ENCODE data around the gene FCER1G.
A peak's percentile ranks its signal among the peaks of the same experiment; 100 is the strongest.
"Not testable (repeated sequence)": the region's sequence is repeated elsewhere in the genome, so short reads cannot be mapped to it uniquely, and the experiment has no call there.

FCER1G gene

DNA sequence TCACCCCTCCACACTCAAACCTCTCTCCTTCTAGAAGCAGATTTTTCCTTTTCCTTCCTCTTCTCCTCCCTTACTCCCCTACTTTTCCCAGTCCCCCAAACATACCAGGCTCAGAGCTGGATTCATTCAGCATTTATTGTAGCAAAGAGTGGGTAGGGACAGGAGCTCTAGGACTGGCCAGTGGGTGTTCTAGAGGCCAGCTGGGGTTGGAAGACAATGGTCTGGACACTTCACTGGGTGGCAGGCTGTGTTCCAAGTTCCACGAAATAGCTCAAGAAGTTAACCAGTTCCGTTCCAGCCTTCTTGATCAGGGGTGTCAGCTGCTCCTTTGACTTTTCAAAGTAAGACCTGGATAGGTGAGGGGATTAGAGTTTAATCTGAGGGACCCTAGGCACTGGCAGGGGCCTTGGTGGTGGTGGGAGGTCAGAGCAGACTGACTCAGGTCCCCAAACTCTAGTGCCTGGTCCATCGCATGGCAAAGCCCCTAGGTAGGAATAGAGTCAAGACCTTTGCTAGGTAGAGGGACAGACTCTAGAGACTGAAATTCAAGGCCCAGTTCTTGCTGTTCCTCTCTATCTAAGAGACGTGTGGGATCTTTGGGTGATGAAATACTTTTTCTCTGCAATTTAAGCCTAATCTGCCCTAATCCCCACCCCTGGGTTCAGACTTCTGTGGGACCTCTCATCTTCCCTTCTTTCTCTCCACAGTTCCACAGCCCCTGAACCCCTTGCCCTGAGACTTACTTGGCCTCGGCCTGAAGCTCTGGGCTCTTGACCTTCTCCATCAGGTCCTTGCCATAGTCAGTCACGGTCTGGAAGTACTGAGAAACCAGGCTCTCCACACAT, 7.3 kb downstream of the FCER1G start:
- Histone ChIP-seq H3K9me3 (ENCODE audit: control insufficient read depth, low read length) (no peaks in the 10 kb centered on the region), H3K4me1 (ENCODE audit: control insufficient read depth, insufficient read depth, low read length) (peaks cover 4% of the 10 kb centered on the region), H3K27ac (ENCODE audit: insufficient read depth, low read depth, low read length, poor library complexity, severe bottlenecking) (no peak overlapping the region), H3K4me3 (ENCODE audit: insufficient read depth, low read depth, low read length) (no peak overlapping the region), H3K36me3 (ENCODE audit: control insufficient read depth, insufficient read depth, low read length) (no peaks in the 10 kb centered on the region), H3K27me3 (ENCODE audit: control insufficient read depth, insufficient read depth, low read length, poor library complexity, severe bottlenecking) (no peaks in the 10 kb centered on the region)
- WGBS, 2 experiments: 91% methylated on average over 6 of the region's 6 CpGs

DNA sequence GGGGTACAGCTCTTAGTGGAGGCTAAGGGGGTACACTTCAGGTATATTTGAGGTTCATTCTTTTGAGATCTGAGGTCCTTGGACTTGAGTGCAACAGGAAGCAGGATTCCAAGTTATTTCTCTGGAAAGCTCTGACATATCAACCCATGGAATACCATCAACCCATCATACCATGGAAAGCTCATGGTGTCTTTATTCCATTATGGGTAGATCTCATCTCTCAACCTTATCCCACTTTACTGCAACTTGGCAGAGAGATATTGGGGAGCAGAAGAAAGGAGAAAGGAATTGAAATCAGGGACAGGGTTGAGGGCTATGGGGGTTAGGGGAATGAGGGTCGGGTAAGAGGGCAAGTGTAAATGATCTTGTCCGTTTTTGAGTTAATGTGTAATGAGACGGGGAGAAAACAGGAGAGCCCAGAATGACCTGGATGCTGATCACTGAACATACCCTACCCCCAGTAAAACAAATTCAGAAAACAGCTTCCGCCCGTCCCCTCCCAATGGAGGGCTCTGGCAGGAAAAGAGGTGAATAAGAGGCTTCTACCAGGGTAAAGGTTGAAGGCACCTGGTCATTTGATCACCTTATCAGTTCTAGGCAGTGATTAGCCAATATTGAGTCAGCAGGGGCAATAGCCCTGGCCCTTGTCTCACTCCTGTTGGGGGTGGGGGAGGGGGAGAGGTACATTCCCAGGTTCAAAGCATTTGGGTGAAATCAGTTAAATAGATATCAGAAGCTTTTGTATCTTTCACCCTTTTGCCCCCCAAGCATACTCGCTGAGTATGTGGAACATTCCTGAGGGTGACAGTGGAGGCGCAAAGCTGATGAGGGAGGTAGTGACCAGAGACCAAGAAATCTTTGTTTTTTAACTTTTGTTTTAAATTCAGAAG, 9.0 kb downstream of the FCER1G start:
- Histone ChIP-seq H3K4me3 (ENCODE audit: insufficient read depth, low read depth, low read length) (no peak overlapping the region), H3K27me3 (ENCODE audit: control insufficient read depth, insufficient read depth, low read length, poor library complexity, severe bottlenecking) (no peaks in the 10 kb centered on the region), H3K27ac (ENCODE audit: insufficient read depth, low read depth, low read length, poor library complexity, severe bottlenecking) (no peak overlapping the region), H3K9me3 (ENCODE audit: control insufficient read depth, low read length) (no peaks in the 10 kb centered on the region), H3K36me3 (ENCODE audit: control insufficient read depth, insufficient read depth, low read length) (no peaks in the 10 kb centered on the region), H3K4me1 (ENCODE audit: control insufficient read depth, insufficient read depth, low read length) (peaks cover 4% of the 10 kb centered on the region)
- 91 to 99% methylated on average over 6 to 7 of the region's 7 CpGs for WGBS, 2 experiments

DNA sequence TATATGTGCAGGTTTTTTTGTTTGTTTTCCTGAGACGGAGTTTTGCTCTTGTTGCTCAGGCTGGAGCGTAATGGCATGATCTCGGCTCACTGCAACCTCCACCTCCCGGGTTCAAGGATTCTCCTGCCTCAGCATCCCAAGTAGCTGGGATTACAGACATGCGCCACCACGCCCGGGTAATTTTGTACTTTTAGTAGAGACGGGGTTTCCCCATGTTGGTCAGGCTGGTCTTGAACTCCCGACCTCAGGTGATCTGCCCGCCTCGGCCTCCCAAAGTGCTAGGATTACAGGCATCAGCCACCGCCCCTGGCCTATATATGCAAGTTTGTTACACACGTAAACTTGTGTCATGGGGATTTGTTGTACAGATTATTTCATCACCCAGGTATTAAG, 9.6 kb downstream of the FCER1G start:
- H3K36me3 ChIP-seq (ENCODE audit: control insufficient read depth, insufficient read depth, low read length); H3K27ac ChIP-seq (ENCODE audit: insufficient read depth, low read depth, low read length, poor library complexity, severe bottlenecking); H3K4me1 ChIP-seq (ENCODE audit: control insufficient read depth, insufficient read depth, low read length); H3K27me3 ChIP-seq (ENCODE audit: control insufficient read depth, insufficient read depth, low read length, poor library complexity, severe bottlenecking); H3K9me3 ChIP-seq (ENCODE audit: control insufficient read depth, low read length); H3K4me3 ChIP-seq (ENCODE audit: insufficient read depth, low read depth, low read length): not testable (repeated sequence)
- WGBS, 2 experiments: 89 to 92% methylated on average over 13 of the region's 13 CpGs

DNA sequence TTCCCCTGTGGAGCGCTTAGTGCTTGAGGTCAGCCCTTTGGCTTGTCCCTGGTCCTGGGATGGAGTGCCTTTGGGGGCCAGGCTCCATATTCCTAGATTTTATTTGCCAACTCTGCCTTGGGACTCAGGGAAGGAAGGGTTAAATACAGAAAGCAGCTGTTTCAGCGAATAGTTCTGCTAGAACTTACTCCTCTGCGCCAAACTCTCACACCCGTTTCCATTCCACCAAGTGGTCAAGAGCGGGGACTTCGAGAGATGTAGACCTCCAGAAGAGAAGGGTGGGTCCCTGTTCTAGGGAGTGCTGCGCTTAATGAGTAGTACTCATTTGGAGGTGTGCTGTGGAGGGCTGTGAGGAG, 10.1 kb downstream of the FCER1G start:
- Histone ChIP-seq H3K36me3 (ENCODE audit: control insufficient read depth, insufficient read depth, low read length) (no peaks in the 10 kb centered on the region), H3K4me3 (ENCODE audit: insufficient read depth, low read depth, low read length) (no peak overlapping the region), H3K27ac (ENCODE audit: insufficient read depth, low read depth, low read length, poor library complexity, severe bottlenecking) (no peak overlapping the region), H3K9me3 (ENCODE audit: control insufficient read depth, low read length) (no peaks in the 10 kb centered on the region), H3K27me3 (ENCODE audit: control insufficient read depth, insufficient read depth, low read length, poor library complexity, severe bottlenecking) (no peaks in the 10 kb centered on the region), H3K4me1 (ENCODE audit: control insufficient read depth, insufficient read depth, low read length) (peaks cover 4% of the 10 kb centered on the region)
- WGBS, 2 experiments: 92% methylated on average over 7 of the region's 7 CpGs

DNA sequence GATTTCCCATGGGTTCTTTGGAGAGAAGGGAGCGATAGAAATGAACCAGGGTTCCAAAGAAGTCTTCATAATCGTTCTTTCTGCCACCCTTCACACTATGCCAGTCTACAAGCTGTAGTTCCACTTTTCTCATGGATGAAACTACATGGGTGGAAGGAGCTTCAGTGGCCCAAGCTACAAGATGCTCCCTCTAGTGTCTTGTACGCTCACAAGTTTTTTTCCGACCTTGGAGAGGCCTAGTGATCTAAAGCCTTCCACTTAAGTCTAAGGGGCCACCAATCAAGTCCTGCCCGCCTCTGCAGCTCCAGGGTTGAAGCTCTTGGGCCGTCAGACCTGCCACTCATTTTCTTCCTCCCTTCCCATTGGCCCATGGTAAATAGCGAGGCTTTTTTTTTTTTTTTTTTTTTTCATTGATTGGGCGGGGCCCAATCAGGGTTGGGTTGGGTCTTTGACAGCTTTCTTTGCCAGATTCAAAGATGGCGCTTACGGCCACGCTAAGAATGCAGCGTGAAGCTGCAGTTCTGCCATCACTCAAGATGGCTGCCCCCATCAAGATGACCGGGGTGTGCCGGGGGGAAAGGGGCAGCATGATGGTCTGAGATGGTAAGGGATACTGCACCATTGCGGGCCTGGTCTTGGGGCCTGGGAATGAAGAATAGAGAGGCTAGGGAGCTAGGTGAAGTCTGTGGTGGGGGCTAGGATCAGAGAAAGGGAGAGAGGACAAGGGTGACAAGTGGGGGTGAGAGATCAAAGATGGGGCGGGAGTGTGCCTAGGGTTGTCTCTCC, 10.6 kb downstream of the FCER1G start, which contains the start of gene TOMM40L:
TSS of gene TOMM40L (plus strand) at position 527 of the 786 bp plus-strand sequence. CDS start 430 bp downstream, outside the sequence.
- H3K27ac ChIP-seq (ENCODE audit: insufficient read depth, low read depth, low read length, poor library complexity, severe bottlenecking): no peak within 1 kb of the TSS
- WGBS, 2 experiments: 9 to 10% methylated on average over 16 of the region's 16 CpGs

DNA sequence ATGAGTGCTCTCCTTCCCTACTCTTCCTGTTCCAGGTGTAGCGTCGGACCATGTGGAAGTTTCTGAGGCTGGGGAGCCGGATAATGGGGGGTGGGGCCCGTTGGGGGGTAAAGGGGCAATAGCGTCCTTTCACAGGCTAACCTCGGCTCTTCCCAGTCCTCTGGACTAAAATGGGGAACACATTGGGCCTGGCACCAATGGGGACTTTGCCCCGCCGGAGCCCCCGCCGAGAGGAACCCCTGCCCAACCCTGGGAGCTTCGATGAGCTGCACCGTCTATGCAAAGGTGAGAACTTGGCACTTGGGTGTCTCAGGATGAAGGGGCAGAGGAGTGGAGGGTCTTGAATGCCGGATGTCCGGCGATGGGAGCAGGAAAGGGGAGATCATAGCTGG, 11.2 kb downstream of the FCER1G start:
- no peaks in the 10 kb centered on the region for H3K27me3 ChIP-seq (ENCODE audit: control insufficient read depth, insufficient read depth, low read length, poor library complexity, severe bottlenecking)
- H3K36me3 ChIP-seq (ENCODE audit: control insufficient read depth, insufficient read depth, low read length): no peaks in the 10 kb centered on the region
- H3K27ac ChIP-seq (ENCODE audit: insufficient read depth, low read depth, low read length, poor library complexity, severe bottlenecking): no peak overlapping the region
- H3K4me1 ChIP-seq (ENCODE audit: control insufficient read depth, insufficient read depth, low read length): peaks cover 4% of the 10 kb centered on the region
- no peaks in the 10 kb centered on the region for H3K9me3 ChIP-seq (ENCODE audit: control insufficient read depth, low read length)
- peak overlapping the region; percentile 57 for H3K4me3 ChIP-seq (ENCODE audit: insufficient read depth, low read depth, low read length)
- WGBS, 2 experiments: 18 to 20% methylated on average over 15 of the region's 15 CpGs

More for the DNA sequence above, 10.6 kb downstream of the FCER1G start, which contains the start of gene TOMM40L:
- Histone ChIP-seq H3K4me3 (ENCODE audit: insufficient read depth, low read depth, low read length) (peak within 1 kb of the TSS; percentile 57), H3K4me1 (ENCODE audit: control insufficient read depth, insufficient read depth, low read length) (peaks cover 4% of the 10 kb centered on the region), H3K27me3 (ENCODE audit: control insufficient read depth, insufficient read depth, low read length, poor library complexity, severe bottlenecking) (no peaks in the 10 kb centered on the region), H3K36me3 (ENCODE audit: control insufficient read depth, insufficient read depth, low read length) (no peaks in the 10 kb centered on the region), H3K9me3 (ENCODE audit: control insufficient read depth, low read length) (no peaks in the 10 kb centered on the region)

DNA sequence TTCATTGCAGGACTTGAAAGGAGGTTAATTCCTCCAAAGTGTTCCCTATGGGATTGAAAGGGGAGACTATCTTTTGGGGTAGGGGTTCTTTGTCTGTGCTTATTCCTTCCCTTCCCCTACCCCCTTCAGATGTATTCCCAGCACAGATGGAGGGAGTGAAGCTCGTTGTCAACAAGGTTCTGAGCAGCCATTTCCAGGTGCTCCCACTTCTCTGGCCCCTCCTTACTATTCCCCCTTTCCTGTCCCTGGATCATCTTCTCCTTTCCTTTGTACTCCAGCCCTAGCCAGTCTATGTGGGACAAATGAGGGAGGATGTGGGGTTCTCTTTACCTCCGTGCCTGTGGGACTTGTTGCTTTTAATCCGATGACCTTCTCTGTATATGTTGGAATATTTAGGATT, 11.7 kb downstream of the FCER1G start:
- Histone ChIP-seq H3K27me3 (ENCODE audit: control insufficient read depth, insufficient read depth, low read length, poor library complexity, severe bottlenecking) (no peaks in the 10 kb centered on the region), H3K36me3 (ENCODE audit: control insufficient read depth, insufficient read depth, low read length) (no peaks in the 10 kb centered on the region), H3K27ac (ENCODE audit: insufficient read depth, low read depth, low read length, poor library complexity, severe bottlenecking) (no peak overlapping the region), H3K4me3 (ENCODE audit: insufficient read depth, low read depth, low read length) (peak overlapping the region; percentile 57), H3K4me1 (ENCODE audit: control insufficient read depth, insufficient read depth, low read length) (peaks cover 4% of the 10 kb centered on the region), H3K9me3 (ENCODE audit: control insufficient read depth, low read length) (no peaks in the 10 kb centered on the region)
- WGBS, 2 experiments: 75 to 85% methylated on average over 3 of the region's 3 CpGs

DNA sequence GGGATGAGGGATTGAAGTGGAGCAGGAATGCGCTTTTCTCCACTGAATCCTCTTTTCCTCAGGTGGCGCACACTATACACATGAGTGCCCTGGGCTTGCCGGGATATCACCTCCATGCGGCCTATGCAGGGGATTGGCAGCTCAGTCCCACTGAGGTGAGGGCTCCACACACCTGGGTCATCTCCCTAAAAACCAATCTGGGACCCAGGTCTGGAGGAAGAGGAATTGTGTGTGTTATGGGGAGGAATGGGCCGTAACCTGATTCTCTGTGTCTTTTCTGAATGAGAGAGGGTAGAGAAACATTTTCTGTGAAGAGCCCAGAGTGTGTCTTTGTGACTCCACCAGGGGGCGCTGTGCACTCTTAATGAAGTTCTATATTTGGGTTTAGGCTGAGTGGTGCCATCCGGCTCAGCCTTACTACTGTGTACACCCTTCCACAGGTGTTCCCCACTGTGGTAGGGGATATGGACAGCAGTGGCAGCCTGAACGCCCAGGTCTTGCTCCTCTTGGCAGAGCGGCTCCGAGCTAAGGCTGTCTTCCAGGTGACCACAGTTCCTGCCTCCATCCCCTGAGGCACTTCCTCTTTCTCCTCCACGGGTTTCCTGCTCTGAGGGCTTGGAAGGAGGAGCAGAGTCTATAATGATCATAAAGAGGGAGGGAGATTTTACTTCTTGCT, 12.2 kb downstream of the FCER1G start:
- 63 to 64% methylated on average over 11 of the region's 11 CpGs for WGBS, 2 experiments
- Histone ChIP-seq H3K4me3 (ENCODE audit: insufficient read depth, low read depth, low read length) (peak overlapping the region; percentile 8), H3K4me1 (ENCODE audit: control insufficient read depth, insufficient read depth, low read length) (peaks cover 4% of the 10 kb centered on the region), H3K27ac (ENCODE audit: insufficient read depth, low read depth, low read length, poor library complexity, severe bottlenecking) (no peak overlapping the region), H3K9me3 (ENCODE audit: control insufficient read depth, low read length) (no peaks in the 10 kb centered on the region), H3K36me3 (ENCODE audit: control insufficient read depth, insufficient read depth, low read length) (no peaks in the 10 kb centered on the region), H3K27me3 (ENCODE audit: control insufficient read depth, insufficient read depth, low read length, poor library complexity, severe bottlenecking) (no peaks in the 10 kb centered on the region)

DNA sequence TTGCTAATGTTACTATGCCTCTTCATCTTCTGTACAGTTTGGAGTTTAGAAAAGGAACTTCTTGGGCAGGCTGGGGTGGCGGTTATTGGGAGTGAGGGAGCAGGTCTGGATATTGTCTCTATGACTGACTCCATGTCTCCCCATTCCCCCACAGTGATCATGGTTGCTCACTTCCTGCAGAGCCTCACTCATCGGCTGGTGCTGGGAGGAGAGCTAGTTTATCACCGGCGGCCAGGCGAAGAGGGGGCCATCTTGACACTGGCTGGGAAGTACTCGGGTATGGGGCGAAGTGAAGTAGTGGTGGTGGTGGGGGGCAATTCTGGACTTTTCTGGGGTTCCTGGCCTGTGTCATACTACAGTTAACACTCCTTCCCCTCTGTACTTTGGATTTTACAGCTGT, 12.9 kb downstream of the FCER1G start:
- Histone ChIP-seq H3K36me3 (ENCODE audit: control insufficient read depth, insufficient read depth, low read length) (no peaks in the 10 kb centered on the region), H3K27ac (ENCODE audit: insufficient read depth, low read depth, low read length, poor library complexity, severe bottlenecking) (no peak overlapping the region), H3K9me3 (ENCODE audit: control insufficient read depth, low read length) (no peaks in the 10 kb centered on the region), H3K4me1 (ENCODE audit: control insufficient read depth, insufficient read depth, low read length) (peaks cover 4% of the 10 kb centered on the region), H3K27me3 (ENCODE audit: control insufficient read depth, insufficient read depth, low read length, poor library complexity, severe bottlenecking) (no peaks in the 10 kb centered on the region), H3K4me3 (ENCODE audit: insufficient read depth, low read depth, low read length) (no peak overlapping the region)
- 96 to 98% methylated on average over 7 of the region's 7 CpGs for WGBS, 2 experiments

Measured in ectodermal cell (in vitro differentiated cells).